H9 (cell line): Measurements from ENCODE around the gene FAM3D. TPM values are rescaled to one million over a fixed set of nuclear protein-coding genes. Genes with fewer than 3 reads are reported as not detected.

ENCODE experiments used
- DNase-seq: peaks from one replicate; pipeline ENCODE4 v3.0.0-alpha.2; 2017
- H2AFZ ChIP-seq: one replicate; pipeline ENCODE4 v1.6.1; 2013; ENCODE audit warnings: mild to moderate bottlenecking, low read length, control low read depth, moderate library complexity
- H2AK5ac ChIP-seq: 2 replicates; pipeline ENCODE4 v1.6.1; 2013; ENCODE audit warnings: low read length, control low read depth, mixed read lengths; ENCODE audit not compliant: insufficient read length
- H2BK120ac ChIP-seq: one replicate; pipeline ENCODE4 v1.6.1; 2013; ENCODE audit warnings: low read depth, mild to moderate bottlenecking, low read length, control low read depth, inconsistent platforms; ENCODE audit not compliant: poor library complexity, severe bottlenecking
- H2BK12ac ChIP-seq: 2 replicates; pipeline ENCODE4 v1.6.1; 2013; ENCODE audit warnings: low read length, control low read depth, mixed read lengths, low read depth; ENCODE audit not compliant: insufficient read length
- H2BK15ac ChIP-seq: 2 replicates; pipeline ENCODE4 v1.6.1; 2013; ENCODE audit warnings: low read depth, low read length, control low read depth
- H2BK20ac ChIP-seq: one replicate; pipeline ENCODE4 v1.6.1; 2013; ENCODE audit warnings: low read depth, mild to moderate bottlenecking, low read length, control low read depth, inconsistent platforms; ENCODE audit not compliant: poor library complexity, severe bottlenecking
- H2BK5ac ChIP-seq: 2 replicates; pipeline ENCODE4 v1.6.1; 2013; ENCODE audit warnings: low read length, control low read depth, mixed read lengths; ENCODE audit not compliant: insufficient read length
- H3K14ac ChIP-seq: 2 replicates; pipeline ENCODE4 v1.6.1; 2013; ENCODE audit warnings: low read length, control low read depth; ENCODE audit not compliant: insufficient read depth
- H3K18ac ChIP-seq: 2 replicates; pipeline ENCODE4 v1.6.1; 2013; ENCODE audit warnings: low read depth, mild to moderate bottlenecking, mixed read lengths, low read length, control low read depth; ENCODE audit not compliant: insufficient read length
- H3K23ac ChIP-seq: 2 replicates; pipeline ENCODE4 v1.6.1; 2013; ENCODE audit warnings: low read length, control low read depth, mixed read lengths, low read depth; ENCODE audit not compliant: insufficient read length
- H3K23me2 ChIP-seq: 2 replicates; pipeline ENCODE4 v1.6.1; 2013; ENCODE audit warnings: low read depth, mild to moderate bottlenecking, mixed read lengths, low read length, control low read depth; ENCODE audit not compliant: insufficient read length, poor library complexity, severe bottlenecking
- H3K27ac ChIP-seq: 2 replicates; pipeline ENCODE4 v1.5.1; 2013; ENCODE audit warnings: low read length, control low read depth, mixed read lengths, low read depth; ENCODE audit not compliant: insufficient read length
- H3K27me3 ChIP-seq: 2 replicates; pipeline ENCODE4 v1.6.1; 2013; ENCODE audit warnings: low read length, control low read depth, inconsistent platforms; ENCODE audit not compliant: insufficient read depth
- H3K4ac ChIP-seq: 2 replicates; pipeline ENCODE4 v1.6.1; 2013; ENCODE audit warnings: low read depth, mild to moderate bottlenecking, control low read depth, inconsistent platforms, low read length, moderate library complexity
- H3K4me1 ChIP-seq: 2 replicates; pipeline ENCODE4 v1.6.1; 2013; ENCODE audit warnings: low read length, control low read depth, inconsistent platforms; ENCODE audit not compliant: insufficient read depth
- H3K4me2 ChIP-seq: 2 replicates; pipeline ENCODE4 v1.6.1; 2013; ENCODE audit warnings: low read length, control low read depth, mixed read lengths; ENCODE audit not compliant: insufficient read length, insufficient read depth
- H3K56ac ChIP-seq: 2 replicates; pipeline ENCODE4 v1.6.1; 2013; ENCODE audit warnings: low read depth, mild to moderate bottlenecking, mixed read lengths, low read length, control low read depth; ENCODE audit not compliant: insufficient read length
- H3K79me1 ChIP-seq: 2 replicates; pipeline ENCODE4 v1.6.1; 2013; ENCODE audit warnings: low read depth, mild to moderate bottlenecking, moderate library complexity, low read length, control low read depth, inconsistent platforms; ENCODE audit not compliant: insufficient read depth, poor library complexity, severe bottlenecking
- H3K79me2 ChIP-seq: 2 replicates; pipeline ENCODE4 v1.6.1; 2013; ENCODE audit warnings: low read length, control low read depth, inconsistent platforms; ENCODE audit not compliant: insufficient read depth
- H3K9ac ChIP-seq: 2 replicates; pipeline ENCODE4 v1.6.1; 2013; ENCODE audit warnings: low read length, control low read depth, mixed read lengths; ENCODE audit not compliant: insufficient read length; ENCODE audit errors: extremely low read depth
- H3K9me3 ChIP-seq: one replicate; pipeline ENCODE4 v1.6.1; 2013; ENCODE audit warnings: low read depth, low read length, inconsistent platforms; ENCODE audit not compliant: control insufficient read depth
- H3T11ph ChIP-seq: one replicate; pipeline ENCODE4 v1.6.1; 2013; ENCODE audit warnings: mild to moderate bottlenecking, low read length, control low read depth, inconsistent platforms
- H4K20me1 ChIP-seq: one replicate; pipeline ENCODE4 v1.6.1; 2013; ENCODE audit not compliant: control insufficient read depth, insufficient read length, insufficient read depth
- H4K5ac ChIP-seq: 2 replicates; pipeline ENCODE4 v1.6.1; 2013; ENCODE audit warnings: low read depth, mild to moderate bottlenecking, mixed read lengths, low read length, control low read depth; ENCODE audit not compliant: insufficient read length
- H4K8ac ChIP-seq: replicated peaks from 2 replicates; pipeline ENCODE4 v1.6.1; 2013; ENCODE audit warnings: low read length, control low read depth, mixed read lengths, low read depth; ENCODE audit not compliant: insufficient read length
- H4K91ac ChIP-seq: 2 replicates; pipeline ENCODE4 v1.6.1; 2013; ENCODE audit warnings: low read depth, mild to moderate bottlenecking, moderate library complexity, mixed read lengths, low read length, control low read depth; ENCODE audit not compliant: insufficient read length
- H3K27ac Mint-ChIP-seq, 3 experiments: 2 replicates in 2 of 3; 3 replicates in 1 of 3; pipeline ENCODE4 v1.8.0; 2020 to 2021; ENCODE audit warnings: mixed read lengths in 3 of 3, mild to moderate bottlenecking in 1 of 3, moderate library complexity in 1 of 3
- H3K27me3 Mint-ChIP-seq: 2 replicates; pipeline ENCODE4 v1.8.0; 2021; ENCODE audit warnings: low read depth, mild to moderate bottlenecking, moderate library complexity, mixed read lengths
- H3K36me3 Mint-ChIP-seq, 3 experiments: 2 replicates in 2 of 3; 3 replicates in 1 of 3; pipeline ENCODE4 v1.8.0; 2020 to 2021; ENCODE audit warnings: low read depth in 3 of 3, mixed read lengths in 3 of 3; ENCODE audit not compliant: insufficient read depth in 1 of 3
- H3K4me1 Mint-ChIP-seq, 2 experiments: 2 replicates each; pipeline ENCODE4 v1.8.0; 2020; ENCODE audit warnings: mixed read lengths in 2 of 2
- H3K4me3 Mint-ChIP-seq, 2 experiments: 2 replicates in 1 of 2; 3 replicates in 1 of 2; pipeline ENCODE4 v1.8.0; 2020 to 2021; ENCODE audit warnings: mild to moderate bottlenecking in 2 of 2, mixed read lengths in 2 of 2, moderate library complexity in 1 of 2
- H3K9me3 Mint-ChIP-seq, 2 experiments: 2 replicates in 1 of 2; 3 replicates in 1 of 2; pipeline ENCODE4 v1.8.0; 2020; ENCODE audit warnings: mild to moderate bottlenecking in 2 of 2, mixed read lengths in 2 of 2, moderate library complexity in 1 of 2
- WGBS: extraction: QIAGEN DNeasy Blood & Tissue Kit; methylation state at CpG from one replicate; pipeline ENCODE4 v1.1.7; 2013; ENCODE audit warnings: missing lambda C conversion rate, low lambda C conversion rate, mixed read lengths; ENCODE audit not compliant: insufficient read length; ENCODE audit errors: extremely low coverage; 5-methylcytosine and 5-hydroxymethylcytosine counted together
- long read RNA-seq: library from polyadenylated mRNA; unstranded; transcript quantifications from one replicate; pipeline ENCODE4 v2.0.0, GENCODE V29; 2020
- total RNA-seq: library from RNA; stranded (reverse); gene quantifications from 2 replicates; pipeline ENCODE4 v1.2.1, GENCODE V29; 2021
- TF ChIP-seq, protein P1 (sequence below): fragments of 200-600 bp; sonication (generic); conservative IDR thresholded peaks from 3 replicates; pipeline ENCODE4 v1.8.0; 2021; ENCODE audit warnings: antibody characterized with exemption, mild to moderate bottlenecking

Gene FAM3D
- total RNA-seq: not detected in 2 replicates
- long read RNA-seq, partial matches to known transcripts: 1 of 2 reads
- long read RNA-seq, other reads (novel, unspliced or antisense): 1 of 2 reads

DNA sequence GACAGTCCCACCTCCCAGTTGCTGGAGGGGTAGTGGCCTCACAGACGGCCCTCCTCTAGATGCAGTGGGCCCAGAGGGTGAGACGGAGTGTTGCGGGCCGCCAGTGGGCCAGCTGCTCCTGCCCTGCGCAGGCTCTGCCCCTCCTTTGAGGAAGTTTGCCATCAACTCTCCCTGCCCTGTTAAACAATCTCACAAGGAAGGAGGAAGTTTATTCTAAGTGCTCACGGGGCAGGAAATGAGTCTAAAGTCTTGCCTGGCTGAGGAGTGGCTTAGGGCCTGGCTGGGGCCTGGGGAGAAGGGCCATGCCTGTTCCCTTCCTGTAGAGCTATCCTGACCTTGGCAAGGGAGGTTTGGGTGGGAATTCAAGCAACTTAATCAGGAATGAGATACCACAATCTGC lies at the start of gene FAM3D:
TSS of gene FAM3D (minus strand) at position 92 of the 400 bp plus-strand sequence. CDS start 11,211 bp downstream, outside the sequence.
- H3K36me3 Mint-ChIP-seq: no peaks in the 10 kb centered on the region
- H3K9ac ChIP-seq: no peak within 1 kb of the TSS
- H4K5ac ChIP-seq: no peak within 1 kb of the TSS
- H3K9me3 ChIP-seq: no peaks in the 10 kb centered on the region
- H2BK12ac ChIP-seq: no peak within 1 kb of the TSS
- H2BK15ac ChIP-seq: no peak within 1 kb of the TSS
- H3K79me2 ChIP-seq: no peaks in the 10 kb centered on the region
- no peak within 1 kb of the TSS for H2BK20ac ChIP-seq
- no peak within 1 kb of the TSS for H4K91ac ChIP-seq
- H2BK120ac ChIP-seq: no peak within 1 kb of the TSS
- no peak within 1 kb of the TSS for H2AFZ ChIP-seq
- H2BK5ac ChIP-seq: no peak within 1 kb of the TSS
- DNase-seq: no peak
- H3K27me3 ChIP-seq: no peaks in the 10 kb centered on the region
- WGBS: no CpG with 5 or more reads among the region's 6 CpGs
- no peak within 1 kb of the TSS for H2AK5ac ChIP-seq
- no peaks in the 10 kb centered on the region; a peak in 3 of 5 replicates for H3K9me3 Mint-ChIP-seq
- H3K23ac ChIP-seq: no peak within 1 kb of the TSS
- H3K56ac ChIP-seq: no peak within 1 kb of the TSS
- no peaks in the 10 kb centered on the region for H3K4me1 ChIP-seq
- TF ChIP-seq, protein P1, sequence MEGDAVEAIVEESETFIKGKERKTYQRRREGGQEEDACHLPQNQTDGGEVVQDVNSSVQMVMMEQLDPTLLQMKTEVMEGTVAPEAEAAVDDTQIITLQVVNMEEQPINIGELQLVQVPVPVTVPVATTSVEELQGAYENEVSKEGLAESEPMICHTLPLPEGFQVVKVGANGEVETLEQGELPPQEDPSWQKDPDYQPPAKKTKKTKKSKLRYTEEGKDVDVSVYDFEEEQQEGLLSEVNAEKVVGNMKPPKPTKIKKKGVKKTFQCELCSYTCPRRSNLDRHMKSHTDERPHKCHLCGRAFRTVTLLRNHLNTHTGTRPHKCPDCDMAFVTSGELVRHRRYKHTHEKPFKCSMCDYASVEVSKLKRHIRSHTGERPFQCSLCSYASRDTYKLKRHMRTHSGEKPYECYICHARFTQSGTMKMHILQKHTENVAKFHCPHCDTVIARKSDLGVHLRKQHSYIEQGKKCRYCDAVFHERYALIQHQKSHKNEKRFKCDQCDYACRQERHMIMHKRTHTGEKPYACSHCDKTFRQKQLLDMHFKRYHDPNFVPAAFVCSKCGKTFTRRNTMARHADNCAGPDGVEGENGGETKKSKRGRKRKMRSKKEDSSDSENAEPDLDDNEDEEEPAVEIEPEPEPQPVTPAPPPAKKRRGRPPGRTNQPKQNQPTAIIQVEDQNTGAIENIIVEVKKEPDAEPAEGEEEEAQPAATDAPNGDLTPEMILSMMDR: no peak
- no peak within 1 kb of the TSS for H3K4ac ChIP-seq
- H3T11ph ChIP-seq: no peak within 1 kb of the TSS
- peaks cover 21% of the 10 kb centered on the region for H3K27me3 Mint-ChIP-seq
- no peak within 1 kb of the TSS; the same call in 1 of the 2 replicates for H3K14ac ChIP-seq
- H4K20me1 ChIP-seq: no peaks in the 10 kb centered on the region
- no peaks in the 10 kb centered on the region for H3K23me2 ChIP-seq
- no peaks in the 10 kb centered on the region for H3K4me1 Mint-ChIP-seq
- no peak within 1 kb of the TSS; a peak in 1 of 7 replicates for H3K27ac Mint-ChIP-seq
- H3K79me1 ChIP-seq: no peaks in the 10 kb centered on the region
- no peak within 1 kb of the TSS for H3K4me3 Mint-ChIP-seq
- H4K8ac ChIP-seq: no peak within 1 kb of the TSS
- H3K27ac ChIP-seq: no peak within 1 kb of the TSS
- no peak within 1 kb of the TSS for H3K18ac ChIP-seq
- H3K4me2 ChIP-seq: no peak within 1 kb of the TSS
